Naive thymus-derived CD8-positive, alpha-beta T cell (primary cell): ENCODE results near the gene HAAO. TPM values are rescaled to one million over a fixed set of nuclear protein-coding genes. Genes with fewer than 3 reads are reported as not detected.

Experiments used
- ATAC-seq, 2 donors: fragments of 150-1000 bp; cut with Tn5 transposase in 1 of 2; sonication (Bioruptor Pico), chemical (Tn5 transposase) in 1 of 2; 1 replicate in 1 of 2; 2 replicates in 1 of 2; pipeline ENCODE4 v1.10.0; 2021; ENCODE audit warnings: mild to moderate bottlenecking in 2 of 2, moderate library complexity in 2 of 2
- POLR2A ChIA-PET: fragments of 350-600 bp; sonication (Branson Sonifier 250); formaldehyde crosslinking; loops from one replicate; lab custom pipeline; 2021; ENCODE audit warnings: antibody characterized with exemption; lab: Charles Lee
- DNase-seq, 10 donors: peaks; one replicate each; pipeline versions ENCODE4 v3.0.0 to v3.0.0-alpha.2; 2020 to 2022
- H3K27ac Mint-ChIP-seq, 10 donors: one replicate each; pipeline ENCODE4 v1.8.0; 2020 to 2022; ENCODE audit warnings: mild to moderate bottlenecking in 10 of 10, mixed read lengths in 10 of 10, moderate library complexity in 4 of 10, inconsistent platforms in 1 of 10
- H3K27me3 Mint-ChIP-seq, 5 donors: one replicate each; pipeline ENCODE4 v1.8.0; 2021 to 2022; ENCODE audit warnings: mixed read lengths in 5 of 5
- H3K36me3 Mint-ChIP-seq, 3 donors: one replicate each; pipeline ENCODE4 v1.8.0; 2020 to 2022; ENCODE audit warnings: mixed read lengths in 3 of 3, mild to moderate bottlenecking in 2 of 3, inconsistent platforms in 1 of 3
- H3K4me1 Mint-ChIP-seq, 4 donors: one replicate each; pipeline ENCODE4 v1.8.0; 2021 to 2022; ENCODE audit warnings: mixed read lengths in 4 of 4
- H3K4me3 Mint-ChIP-seq, 10 donors: one replicate each; pipeline ENCODE4 v1.8.0; 2020 to 2022; ENCODE audit warnings: mild to moderate bottlenecking in 10 of 10, mixed read lengths in 10 of 10, moderate library complexity in 6 of 10, inconsistent platforms in 1 of 10
- H3K9me3 Mint-ChIP-seq, 9 donors: one replicate each; pipeline ENCODE4 v1.8.0; 2020 to 2022; ENCODE audit warnings: mixed read lengths in 9 of 9, mild to moderate bottlenecking in 3 of 9, inconsistent platforms in 1 of 9, moderate library complexity in 1 of 9
- polyA plus RNA-seq, 3 donors: library from polyadenylated mRNA; unstranded; fragments of 300-500 nt; fragmentation: Illumina TruSeq; gene quantifications; one replicate each; pipeline ENCODE4 v1.2.3, GENCODE V29; 2021
- total RNA-seq, 8 experiments: library from RNA in 2 of 8; stranded (reverse) in 2 of 8; gene quantifications; one replicate each; pipeline ENCODE4 v1.2.3 and lab custom pipeline; 2021 to 2026

HAAO gene
- total and polyA plus RNA-seq, 5 experiments from 2014 or later = 0.25 to 0.80 (median 0.47) TPM

GRCh38 chr2:42724886-42725285 is 67.5 kb downstream of the HAAO start:
- H3K27ac Mint-ChIP-seq = no peak overlapping the region
- H3K36me3 Mint-ChIP-seq = peaks cover 11 to 66% (median 41%) of the 10 kb centered on the region in 3 donors
- peaks cover 0 to 5% (median 4%) of the 10 kb centered on the region in 9 donors for H3K9me3 Mint-ChIP-seq
- no peak for ATAC-seq
- H3K4me1 Mint-ChIP-seq = peaks cover 0 to 6% (median 2%) of the 10 kb centered on the region in 4 donors
- DNase-seq = no peak
- POLR2A ChIA-PET = no interaction called here
- no peak overlapping the region for H3K4me3 Mint-ChIP-seq
- H3K27me3 Mint-ChIP-seq = no peaks in the 10 kb centered on the region

- no peak overlapping the region for H3K27ac Mint-ChIP-seq
- H3K4me1 Mint-ChIP-seq = peaks cover 0 to 6% (median 1%) of the 10 kb centered on the region in 4 donors
- no peaks in the 10 kb centered on the region for H3K27me3 Mint-ChIP-seq
- H3K9me3 Mint-ChIP-seq = no peaks in the 10 kb centered on the region
- DNase-seq (no peak), ATAC-seq (no peak)
- no peak overlapping the region for H3K4me3 Mint-ChIP-seq
- POLR2A ChIA-PET = no interaction called here
- H3K36me3 Mint-ChIP-seq = peaks cover 6 to 55% (median 34%) of the 10 kb centered on the region in 3 donors
Observed at GRCh38 chr2:42723465-42723864, 68.9 kb downstream of the HAAO start.

- peaks cover 0 to 2% (median 0%) of the 10 kb centered on the region in 4 donors for H3K4me1 Mint-ChIP-seq
- no peaks in the 10 kb centered on the region for H3K27me3 Mint-ChIP-seq
- no peak for ATAC-seq
- no peak overlapping the region for H3K27ac Mint-ChIP-seq
- DNase-seq = no peak
- POLR2A ChIA-PET = no interaction called here
- H3K36me3 Mint-ChIP-seq = peaks cover 0 to 47% (median 27%) of the 10 kb centered on the region in 3 donors
- H3K9me3 Mint-ChIP-seq = no peaks in the 10 kb centered on the region
- H3K4me3 Mint-ChIP-seq = no peak overlapping the region
Observed at GRCh38 chr2:42722320-42723190, 69.8 kb downstream of the HAAO start.

- H3K9me3 Mint-ChIP-seq = no peaks in the 10 kb centered on the region
- no peaks in the 10 kb centered on the region for H3K27me3 Mint-ChIP-seq
- POLR2A ChIA-PET = interaction anchor here (0.7 kb wide), 1 partner anchor 36 kb away, joined by 3 read pairs; no protein-coding TSS in a partner anchor
- no peak for DNase-seq
- H3K36me3 Mint-ChIP-seq = peaks cover 0 to 41% (median 25%) of the 10 kb centered on the region in 3 donors
- H3K4me3 Mint-ChIP-seq = no peak overlapping the region
- ATAC-seq = no peak
- no peak overlapping the region for H3K27ac Mint-ChIP-seq
- no peaks in the 10 kb centered on the region for H3K4me1 Mint-ChIP-seq
Observed at GRCh38 chr2:42721898-42722297, 70.5 kb downstream of the HAAO start.

Other genes starting within 250 kb of the HAAO start
- gene MTA3, start 224.0 kb downstream of the HAAO start, total RNA-seq = 10 to 100 TPM; 36.7 to 40.4 TPM
- 10 to 100 TPM; 17.1 to 21.4 (median 18.8) TPM for gene MTA3, start 224.0 kb downstream of the HAAO start, polyA plus RNA-seq
- under 1 TPM in 1 of 2 experiments, not detected in 1; 0.22 TPM for gene OXER1, start 28.4 kb downstream of the HAAO start, total RNA-seq
- gene OXER1, start 28.4 kb downstream of the HAAO start, polyA plus RNA-seq = under 1 TPM in 2 of 3 donors, not detected in 1; 0.20 to 0.22 TPM